D341Med (cell line): Measurements from ENCODE around the gene NAT16.

Experiments
- DNase-seq: peaks from one replicate; pipeline ENCODE4 v3.0.0; 2012; ENCODE audit warnings: low spot score

The NAT16 gene

DNA sequence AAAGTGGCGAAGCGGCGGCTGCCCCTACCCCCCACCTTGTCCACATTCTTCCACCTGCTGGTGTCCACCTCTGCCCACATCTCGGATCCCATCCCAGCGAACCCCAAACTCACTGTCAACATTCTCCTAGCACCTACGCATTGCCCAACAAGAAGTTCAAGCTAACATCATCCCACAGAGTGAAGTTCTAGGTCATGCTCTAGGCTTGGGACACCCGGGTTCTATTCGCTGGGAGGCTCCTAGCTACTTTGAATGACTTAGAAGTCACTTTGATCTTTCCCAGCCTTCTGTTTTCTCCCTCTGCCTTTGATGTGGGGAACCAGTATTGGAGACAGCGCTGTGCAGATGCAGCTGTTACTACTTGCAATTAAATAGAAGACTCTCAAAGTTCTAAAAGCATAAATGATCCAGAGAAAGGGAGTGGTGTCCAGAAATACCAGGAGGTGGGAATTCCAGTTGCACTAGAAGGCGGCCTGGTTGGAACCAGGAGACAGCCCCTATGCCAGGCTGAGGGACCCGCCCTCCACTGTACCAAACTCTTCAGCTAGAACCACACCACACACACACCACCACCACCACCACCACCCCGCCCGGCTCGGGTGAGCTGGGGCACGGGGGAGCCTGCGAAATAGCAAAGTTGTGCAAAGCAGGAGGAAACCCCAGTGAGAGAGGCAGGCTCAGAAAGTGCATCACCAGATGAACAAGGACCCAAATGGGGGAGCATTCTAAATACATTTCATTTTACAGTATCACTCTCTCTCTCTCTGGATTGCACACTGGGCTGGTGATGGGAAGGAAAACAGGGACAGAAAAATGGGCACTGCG lies 9.3 kb downstream of the NAT16 start:
- no peak for DNase-seq

DNA sequence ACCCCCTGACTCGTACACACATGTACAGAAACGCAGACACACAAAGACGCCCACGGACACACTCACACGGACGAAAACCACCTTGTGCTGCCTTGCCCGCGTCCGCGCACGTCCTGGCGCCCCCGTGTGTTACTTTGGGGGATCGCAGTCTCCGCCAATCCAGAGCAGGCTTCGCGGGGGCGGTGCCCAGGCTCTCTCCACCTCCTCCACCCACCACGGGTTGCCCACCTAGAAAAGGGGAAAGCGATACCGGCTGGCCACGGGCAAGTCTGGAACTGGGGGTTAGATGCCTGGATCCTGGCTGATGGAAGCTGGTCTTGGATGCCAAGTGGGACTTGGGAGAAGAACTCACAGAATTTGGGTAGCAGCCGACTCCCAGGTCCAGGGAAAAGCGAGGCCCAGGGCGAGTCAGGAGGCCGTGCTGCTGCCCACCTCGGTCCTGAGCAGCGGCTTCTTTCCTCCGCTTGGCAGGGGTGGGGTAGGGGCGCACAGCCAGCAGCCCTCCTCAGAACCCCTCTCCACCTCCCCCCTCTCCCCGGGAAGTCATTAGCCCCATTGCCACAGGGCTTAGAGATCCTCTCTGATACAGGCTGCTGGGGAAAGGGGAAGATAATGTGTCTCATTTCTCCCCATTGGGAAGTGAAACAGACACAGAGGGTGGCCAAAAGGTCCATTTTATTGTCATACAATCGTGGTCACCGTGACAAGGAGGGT lies 10.1 kb downstream of the NAT16 start:
- DNase-seq = peak; percentile 86

DNA sequence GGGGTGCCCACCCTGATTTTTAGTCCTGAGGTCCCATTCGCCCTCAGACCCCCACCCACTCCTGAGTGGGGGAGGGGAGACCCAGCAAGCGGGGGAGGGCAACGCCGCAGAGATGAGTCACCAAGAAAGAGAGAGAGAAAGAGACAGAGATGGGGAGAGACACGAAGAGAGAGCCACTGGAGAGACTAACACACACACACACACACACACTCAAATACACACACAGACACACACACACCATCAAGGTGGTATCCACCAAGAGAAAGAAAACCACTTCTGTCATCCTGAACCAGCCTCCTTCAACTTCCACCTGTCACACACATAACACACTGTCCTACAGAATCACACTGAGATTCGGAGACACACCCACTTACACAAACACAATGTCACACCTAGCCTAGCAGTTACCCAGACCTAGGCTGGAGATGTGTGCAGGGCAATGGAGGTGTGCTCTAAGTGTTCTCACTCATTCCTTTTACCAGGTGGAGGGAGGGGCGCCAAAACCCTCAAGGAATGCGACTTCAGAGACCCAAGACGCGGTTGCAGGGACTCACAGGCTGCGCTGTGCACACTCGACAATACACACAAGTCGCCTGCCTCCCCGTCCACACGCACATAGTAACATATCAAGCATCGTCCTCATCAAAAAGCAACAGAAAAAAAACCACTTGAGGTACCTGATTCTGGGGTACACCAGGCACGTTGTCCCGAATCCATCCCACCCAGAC lies 10.8 kb downstream of the NAT16 start:
- DNase-seq = no peak

DNA sequence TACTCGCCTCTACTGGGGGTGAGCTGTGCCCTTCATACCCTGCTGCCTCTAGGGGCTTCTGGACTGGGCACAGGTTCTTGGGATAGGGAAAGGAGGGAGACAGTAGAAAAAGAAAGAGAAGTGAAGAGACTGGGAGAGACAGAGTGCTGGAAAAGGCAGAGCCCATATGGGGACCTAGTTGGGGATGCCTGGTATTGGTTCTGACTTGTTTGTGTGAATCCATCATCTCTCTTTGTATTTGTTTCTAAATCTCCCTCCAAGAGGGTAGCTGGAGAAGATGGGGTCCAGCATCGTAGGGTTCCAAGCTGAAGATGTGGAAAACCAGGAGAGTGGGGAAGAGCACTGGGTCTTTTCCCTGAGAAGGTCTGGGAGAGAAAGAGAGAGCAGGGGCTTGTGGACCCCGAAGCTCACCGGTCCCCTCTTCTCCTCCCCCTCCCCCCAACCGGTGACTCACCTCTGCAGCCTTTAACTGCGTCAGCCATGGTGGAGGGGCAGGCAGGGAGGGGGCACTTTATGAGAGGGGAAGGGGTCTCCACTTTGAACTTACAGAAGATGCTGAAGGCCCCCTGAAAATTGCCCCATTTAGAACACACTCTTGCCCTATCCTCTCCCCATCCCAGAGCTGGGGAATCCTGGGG lies 11.6 kb downstream of the NAT16 start:
- DNase-seq = no peak

DNA sequence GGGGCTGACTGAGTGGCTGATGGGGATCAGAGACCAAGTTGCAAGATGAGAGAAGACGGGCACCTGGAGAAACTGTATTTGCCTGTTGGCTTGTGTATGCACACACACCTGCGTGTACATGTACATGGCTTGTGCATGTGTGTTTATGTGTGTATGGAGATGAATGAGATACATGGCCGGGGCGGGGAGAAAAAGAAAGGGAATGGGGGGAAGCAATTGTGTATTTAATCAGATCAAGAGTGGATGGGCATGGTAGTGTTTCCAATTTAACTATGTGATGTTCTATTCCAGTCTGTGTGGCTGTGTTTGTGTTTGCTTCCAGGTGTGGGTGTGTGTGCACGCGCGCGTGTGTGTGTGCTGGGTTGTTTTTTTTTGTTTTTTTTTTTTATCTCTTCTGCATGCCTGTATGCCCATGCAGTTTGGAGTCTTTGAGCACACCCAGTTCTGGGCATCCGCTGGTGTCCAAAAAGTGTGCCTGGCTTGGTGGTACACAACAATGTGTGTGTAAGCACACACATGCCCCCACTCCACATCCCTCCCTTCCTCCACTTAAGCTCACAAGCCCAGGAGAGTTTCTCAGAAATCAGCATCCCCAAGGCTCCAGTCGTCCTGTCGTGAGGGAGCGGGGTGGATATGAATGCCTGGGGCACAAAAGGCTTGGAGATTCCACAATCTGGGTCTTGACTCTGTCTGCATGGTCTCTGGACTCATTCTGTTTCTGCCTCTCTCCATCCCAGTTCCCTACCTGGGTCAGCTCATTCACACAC lies 12.3 kb downstream of the NAT16 start:
- no peak for DNase-seq

DNA sequence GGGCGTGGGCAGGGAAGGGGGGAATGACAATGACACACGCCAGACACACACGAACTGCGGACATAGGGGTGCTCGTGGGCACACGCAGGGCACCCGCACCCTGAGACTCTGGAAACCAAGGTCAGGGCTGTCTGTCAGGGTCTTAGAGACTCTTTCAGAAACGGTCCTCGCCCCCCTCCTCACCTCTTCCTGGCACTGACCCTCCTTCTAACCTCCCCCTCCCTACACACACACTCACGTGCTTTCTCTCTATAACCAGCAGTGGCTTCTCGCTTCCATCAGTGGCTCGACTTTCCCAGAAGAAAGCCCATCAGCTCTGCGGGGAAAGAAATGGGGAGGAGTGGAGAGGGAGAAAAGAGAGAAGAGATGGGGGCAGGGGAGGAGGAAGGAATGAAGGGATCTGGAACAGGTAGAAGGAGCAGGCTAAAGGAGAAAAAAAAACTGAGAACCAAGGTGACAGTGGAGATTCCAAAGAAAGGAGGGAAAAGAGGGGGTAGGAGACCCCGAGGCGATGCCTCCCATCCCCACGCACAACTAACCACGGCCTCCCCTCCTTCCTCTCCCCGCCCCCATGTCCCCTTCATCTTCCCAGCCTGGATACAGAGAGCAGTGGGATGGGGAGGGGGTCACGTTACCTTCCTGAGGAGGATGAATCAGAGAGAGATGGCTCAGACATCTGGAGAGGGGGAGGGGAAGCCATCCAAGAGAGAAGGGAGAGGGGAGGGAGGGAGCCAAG lies 13.0 kb downstream of the NAT16 start:
- DNase-seq = no peak

DNA sequence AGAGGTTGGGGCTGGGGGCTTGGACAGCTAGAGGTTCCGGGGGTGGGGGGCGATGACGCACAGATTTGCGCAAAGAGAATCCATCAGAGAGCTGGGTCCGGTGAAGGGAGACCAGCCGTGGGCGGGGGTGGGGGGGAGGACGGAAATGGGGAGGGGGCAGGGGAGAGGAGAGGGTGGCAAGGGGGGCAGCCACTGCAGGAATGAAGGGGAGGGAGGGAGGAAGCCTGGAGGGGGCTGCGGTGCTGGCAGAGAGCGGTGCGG lies 13.5 kb downstream of the NAT16 start:
- DNase-seq = no peak

DNA sequence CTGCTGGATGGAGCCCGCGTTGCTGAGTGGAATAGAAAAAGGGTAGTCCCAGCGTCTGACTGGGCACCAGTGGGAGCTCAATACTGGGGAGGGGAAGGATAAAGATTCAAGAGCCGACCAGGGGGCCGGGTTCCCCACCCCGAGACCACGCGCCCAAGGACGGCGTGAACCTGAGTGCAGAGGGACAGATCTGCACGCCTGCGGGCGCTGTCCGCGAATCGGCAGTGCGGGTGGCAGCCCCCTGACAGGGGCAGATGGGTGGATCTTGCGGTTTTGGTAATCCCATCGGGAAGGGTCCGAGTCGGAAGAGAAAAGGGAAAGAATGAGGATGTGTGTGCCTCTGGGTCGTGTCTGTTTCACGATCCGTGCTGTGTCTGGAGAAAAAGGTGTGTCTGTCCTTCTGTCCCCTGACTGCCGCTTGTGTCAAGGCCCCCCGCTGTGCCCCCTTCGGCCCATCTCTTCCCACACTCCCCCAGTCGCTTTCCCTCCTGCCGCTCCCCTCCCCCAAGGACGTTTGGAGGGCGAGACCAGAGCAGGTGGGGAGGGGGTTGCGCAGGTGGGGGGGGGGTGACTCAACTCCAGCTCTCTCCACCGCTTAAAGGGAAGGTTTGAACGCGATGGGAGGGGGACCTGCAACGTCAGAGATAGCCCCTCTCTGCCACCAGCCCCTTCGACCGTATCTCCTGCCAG lies 14.0 kb downstream of the NAT16 start:
- no peak for DNase-seq

DNA sequence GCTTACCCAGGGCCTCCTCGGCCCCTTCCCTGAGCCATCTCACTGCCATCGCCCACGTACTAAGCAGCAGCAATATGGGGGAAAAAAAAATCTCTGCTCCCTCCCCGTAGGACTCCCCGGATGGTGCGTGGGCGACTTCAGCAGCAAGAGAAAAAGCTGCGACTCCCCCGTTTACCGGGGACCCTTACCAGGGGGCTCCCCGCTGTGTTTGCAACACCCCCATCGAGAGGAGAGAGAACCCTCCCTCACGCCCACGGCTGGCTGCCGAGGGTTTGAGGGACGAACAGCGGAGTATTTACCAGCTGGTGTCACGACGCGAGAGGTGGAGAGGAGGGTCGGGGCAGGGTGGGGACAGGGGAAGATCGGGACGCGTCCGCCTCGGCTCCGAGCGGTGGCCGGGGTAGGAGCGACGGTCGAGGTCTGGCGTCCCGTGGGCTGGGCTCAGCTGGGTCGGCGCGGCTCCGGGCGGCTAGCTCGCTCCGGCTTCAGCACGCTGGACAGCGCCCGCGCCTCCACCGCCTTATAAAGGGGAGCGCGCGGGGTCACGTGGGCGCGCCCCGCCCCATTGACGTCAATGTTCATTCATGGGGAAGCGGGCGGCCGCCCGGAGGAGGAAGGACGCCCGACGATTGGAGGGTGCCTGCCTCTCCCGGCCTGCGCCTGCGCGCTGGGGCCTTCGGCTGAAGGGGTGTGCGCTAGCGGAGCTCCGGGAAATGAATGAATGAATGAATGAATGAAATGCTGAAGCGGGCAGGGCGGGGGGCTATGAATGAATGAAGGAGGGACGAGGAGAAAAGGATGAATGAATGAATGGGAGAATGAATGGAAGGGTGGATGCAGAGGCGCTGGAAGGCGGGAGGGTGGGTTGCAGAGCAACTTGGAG lies 14.8 kb downstream of the NAT16 start, which contains the start of gene VGF:
TSS of gene VGF (minus strand) at position 495 of the 883 bp plus-strand sequence. CDS start 726 bp downstream, outside the sequence.
- DNase-seq = peak; percentile 87

DNA sequence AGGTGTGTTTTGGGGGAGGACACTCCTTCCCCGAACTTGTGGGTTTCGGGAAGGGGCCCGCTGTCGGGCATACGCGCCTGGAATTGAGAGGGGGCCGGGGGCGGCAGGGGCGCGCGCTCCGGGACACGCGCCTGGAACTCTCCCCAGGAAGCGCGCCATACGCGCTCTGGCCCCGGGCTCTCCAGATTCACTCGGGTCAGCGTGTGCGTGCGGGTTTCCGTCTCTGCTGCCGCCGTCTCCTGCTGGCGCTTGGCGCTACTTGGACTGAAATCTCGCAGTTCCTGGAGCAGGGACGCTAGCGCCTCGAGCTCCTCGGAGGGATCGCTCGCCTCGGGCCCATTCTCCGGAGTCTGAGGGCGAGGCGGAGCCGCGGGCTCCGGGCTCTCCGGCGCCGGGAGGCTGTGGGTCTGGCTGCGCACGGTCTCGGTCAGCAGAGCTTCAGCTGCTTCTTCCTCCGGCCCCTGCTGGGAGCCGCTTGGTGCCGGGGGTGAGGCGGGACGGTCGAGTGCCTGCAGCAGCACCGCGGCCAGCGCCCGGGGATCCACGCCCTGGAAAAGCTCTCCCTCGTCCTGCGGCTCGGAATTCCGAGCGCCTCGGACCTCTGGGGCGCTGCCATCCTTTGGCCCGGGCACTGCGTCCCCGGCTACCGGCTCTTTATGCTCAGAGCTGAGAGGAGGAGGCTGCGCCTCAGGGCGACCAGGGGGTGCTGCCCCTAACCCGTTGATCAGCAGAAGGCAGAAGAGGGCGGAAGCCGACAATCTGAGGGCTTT lies 15.8 kb downstream of the NAT16 start:
- no peak for DNase-seq

DNA sequence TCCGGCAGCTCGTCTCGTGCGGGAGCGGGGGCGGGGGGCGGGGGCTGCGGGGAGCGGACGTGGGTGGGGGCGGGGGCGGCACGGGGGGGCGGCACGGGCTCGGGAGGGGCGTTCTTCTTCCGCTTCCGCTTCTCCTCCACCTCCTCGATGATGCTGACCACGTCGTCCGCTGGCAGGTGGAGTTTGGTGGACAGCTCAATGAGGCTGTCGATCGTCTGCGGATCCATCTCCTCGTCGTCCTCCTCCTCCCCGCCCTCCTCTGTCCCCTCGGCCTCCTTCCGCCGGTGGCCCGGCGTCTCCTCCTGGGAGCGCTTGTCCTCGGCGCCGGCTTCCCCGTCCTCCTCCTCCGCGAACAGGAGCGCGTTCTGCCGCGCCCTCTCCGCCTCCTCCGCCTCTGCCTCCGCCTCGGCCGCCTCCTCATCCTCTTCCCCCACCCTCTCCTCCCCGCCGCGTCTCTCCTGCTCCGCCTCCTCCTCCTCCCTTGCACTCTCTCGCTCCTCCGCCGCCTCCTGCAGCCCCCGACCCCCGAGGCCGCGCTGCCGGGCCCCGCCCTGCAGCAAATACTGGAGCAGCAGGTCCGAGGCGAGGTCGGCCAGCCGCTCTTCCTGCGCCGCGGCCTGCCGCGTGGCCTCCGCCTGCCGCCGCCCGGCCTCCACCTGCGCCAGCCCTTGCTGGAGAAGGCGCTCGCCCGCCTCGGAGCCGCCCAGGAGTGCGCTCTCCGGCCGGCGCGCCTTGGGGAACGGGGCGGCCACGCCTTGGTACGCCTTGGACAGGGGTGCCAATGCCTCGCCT lies 16.6 kb downstream of the NAT16 start:
- peak; percentile 59 for DNase-seq

DNA sequence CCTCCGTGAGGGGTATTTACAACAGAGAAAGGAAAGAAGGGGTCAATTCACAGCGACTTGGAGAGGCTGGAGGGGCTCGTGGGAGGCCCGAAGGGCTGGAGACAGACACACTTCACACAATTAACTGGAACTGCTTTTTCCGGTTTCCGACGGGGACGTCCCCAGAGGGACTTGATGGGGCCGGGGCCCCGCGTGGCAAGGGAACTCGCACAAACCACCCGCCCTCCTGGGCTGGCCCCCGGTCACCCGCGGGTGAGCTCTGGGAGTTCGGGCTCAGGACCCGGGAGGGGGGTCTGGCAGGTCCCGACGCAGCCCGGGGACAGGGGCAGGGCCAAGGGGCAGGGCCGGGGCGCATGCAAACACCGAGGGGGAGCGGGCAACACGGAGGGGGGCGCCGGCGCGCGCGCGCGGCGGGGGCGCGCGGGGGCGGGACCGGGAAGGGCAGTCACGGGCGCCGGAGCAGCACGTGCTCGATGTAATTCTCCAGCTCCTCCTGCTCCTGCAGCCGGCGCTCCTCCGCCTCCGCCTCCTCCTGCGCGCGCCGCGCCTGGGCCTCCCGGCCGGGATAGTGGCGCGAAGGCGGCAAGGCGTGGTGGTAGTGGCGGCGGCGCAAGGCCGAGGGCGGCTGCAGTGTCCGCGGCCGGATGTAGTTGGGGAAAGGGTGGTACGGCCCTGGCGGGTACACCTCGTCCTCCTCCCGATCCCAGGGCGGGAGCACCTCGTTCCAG lies 17.4 kb downstream of the NAT16 start:
- DNase-seq = peak; percentile 80

DNA sequence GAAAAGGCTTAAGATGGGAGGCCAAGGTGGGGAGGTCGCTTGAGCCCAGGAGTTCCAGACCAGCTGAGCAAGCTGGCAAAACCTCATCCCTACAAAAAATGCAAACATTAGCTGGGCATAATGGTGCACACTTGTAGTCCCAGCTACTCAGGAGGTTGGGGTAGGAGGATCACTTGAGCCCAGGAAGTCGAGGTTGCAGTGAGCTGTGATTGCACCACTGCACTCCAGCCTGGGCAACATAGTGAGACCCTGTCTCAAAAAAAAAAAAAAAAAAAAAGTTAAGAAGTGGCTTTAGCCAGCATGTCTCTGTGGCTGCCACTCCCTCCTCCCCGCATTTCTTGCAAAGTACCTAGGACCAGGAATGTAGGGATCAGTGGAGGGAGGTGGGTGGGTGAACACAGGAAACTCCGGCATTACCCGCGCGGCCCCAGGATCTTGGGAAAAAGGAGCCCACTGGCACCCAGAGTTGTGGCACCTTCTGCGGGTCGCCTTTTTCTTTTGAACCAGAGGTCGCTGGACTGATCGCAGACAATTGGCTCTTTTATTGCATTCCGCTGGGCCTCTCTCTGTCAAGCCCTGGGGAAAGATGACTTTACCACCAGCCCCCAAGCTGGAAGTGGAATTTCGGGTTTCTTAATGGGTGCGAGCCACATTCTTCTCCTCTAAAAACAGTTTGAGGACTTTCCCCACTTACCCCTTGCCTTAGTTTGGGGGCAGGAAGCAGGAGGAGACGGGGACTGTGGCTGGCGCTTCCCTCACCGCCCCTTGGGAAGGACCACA lies 18.2 kb downstream of the NAT16 start:
- no peak for DNase-seq

DNA sequence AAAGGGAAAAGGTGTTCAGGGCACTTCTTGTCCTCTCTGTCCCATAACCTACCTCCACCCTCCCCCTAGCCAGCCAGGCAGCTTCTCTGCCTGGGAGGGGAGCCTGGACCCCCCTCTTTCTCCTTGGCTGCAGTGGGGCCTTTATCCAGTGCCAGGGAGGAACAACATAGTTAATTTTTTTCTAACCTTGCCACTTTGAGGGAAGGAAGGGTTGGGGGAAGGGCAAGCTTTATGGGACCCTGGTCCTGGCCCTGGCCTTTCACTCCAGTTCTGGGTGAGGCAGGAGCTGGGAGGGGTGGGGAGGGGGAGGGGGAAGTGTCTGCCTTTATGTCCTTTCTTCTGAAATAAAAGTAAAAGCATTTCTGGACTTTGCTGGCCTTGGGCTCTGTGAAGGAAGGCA lies 19.2 kb downstream of the NAT16 start:
- no peak for DNase-seq

DNA sequence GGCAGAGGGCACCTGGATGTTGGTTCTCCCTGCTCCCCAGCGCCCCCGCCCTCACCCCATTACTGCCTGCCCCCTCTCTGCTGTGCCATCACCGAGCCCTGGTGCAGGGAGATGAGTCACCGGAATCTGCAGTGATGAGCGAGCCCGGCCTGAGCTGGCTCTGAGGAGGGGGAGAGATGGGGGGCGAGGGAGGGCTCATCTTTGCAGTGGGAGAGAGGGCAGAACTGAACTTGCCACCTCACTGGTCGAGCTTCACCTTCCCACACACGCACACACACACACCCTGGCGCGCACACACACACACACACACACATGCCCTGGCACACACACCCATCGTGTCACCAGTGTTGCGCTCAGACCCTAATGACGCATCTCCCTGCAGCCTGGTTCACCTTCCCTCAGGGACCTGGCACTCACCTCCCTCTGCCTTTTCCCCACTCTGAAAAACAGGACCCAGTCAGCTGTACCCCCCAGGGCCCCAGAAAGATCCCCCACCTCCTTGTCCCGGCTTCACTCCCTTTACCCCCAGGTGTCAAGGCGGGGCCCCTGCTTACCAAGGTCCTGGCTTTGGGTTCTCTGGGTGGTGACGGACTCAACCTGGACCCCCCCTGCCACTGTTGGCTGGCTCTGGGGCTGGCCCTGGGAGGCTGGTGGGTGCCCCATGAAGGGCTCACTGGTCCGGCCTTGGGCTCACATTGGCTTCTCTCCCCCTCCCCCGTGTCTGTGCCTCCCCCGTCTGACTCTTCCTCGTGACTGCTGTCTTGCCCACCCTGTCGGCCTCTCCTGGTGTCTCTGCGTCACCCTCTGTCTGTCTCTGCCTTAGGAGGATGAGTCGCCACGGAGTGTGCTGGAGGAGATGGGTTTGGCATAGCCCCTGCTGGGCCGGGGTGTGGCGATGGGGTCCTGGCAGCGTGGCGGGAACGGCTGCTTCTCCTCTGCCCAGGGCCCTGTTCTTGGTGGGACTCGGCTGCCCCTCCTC lies 20.1 kb downstream of the NAT16 start:
- DNase-seq = no peak
